D721Med (cell line): ENCODE data around the gene ENTPD2.

Source experiments
- DNase-seq: peaks from one replicate; pipeline ENCODE4 v3.0.0; 2011; ENCODE audit warnings: low spot score; ENCODE audit not compliant: insufficient read length
- FAIRE-seq: peaks from 2 replicates; lab custom pipeline; 2011; peaks lifted over from hg19 to GRCh38; lab: Jason Lieb, UNC
- TF ChIP-seq, protein P1 (sequence below): IDR thresholded peaks from 2 replicates; pipeline ENCODE4 v1.5.1; 2012; ENCODE audit warnings: mild to moderate bottlenecking, control low read depth; ENCODE audit not compliant: insufficient read depth; ENCODE audit errors: missing control alignments

ENTPD2 gene

GRCh38 chr9:137019891-137020683 is 33.8 kb downstream of the ENTPD2 start:
- DNase-seq (no peak), FAIRE-seq (no peak)
- TF ChIP-seq, protein P1, sequence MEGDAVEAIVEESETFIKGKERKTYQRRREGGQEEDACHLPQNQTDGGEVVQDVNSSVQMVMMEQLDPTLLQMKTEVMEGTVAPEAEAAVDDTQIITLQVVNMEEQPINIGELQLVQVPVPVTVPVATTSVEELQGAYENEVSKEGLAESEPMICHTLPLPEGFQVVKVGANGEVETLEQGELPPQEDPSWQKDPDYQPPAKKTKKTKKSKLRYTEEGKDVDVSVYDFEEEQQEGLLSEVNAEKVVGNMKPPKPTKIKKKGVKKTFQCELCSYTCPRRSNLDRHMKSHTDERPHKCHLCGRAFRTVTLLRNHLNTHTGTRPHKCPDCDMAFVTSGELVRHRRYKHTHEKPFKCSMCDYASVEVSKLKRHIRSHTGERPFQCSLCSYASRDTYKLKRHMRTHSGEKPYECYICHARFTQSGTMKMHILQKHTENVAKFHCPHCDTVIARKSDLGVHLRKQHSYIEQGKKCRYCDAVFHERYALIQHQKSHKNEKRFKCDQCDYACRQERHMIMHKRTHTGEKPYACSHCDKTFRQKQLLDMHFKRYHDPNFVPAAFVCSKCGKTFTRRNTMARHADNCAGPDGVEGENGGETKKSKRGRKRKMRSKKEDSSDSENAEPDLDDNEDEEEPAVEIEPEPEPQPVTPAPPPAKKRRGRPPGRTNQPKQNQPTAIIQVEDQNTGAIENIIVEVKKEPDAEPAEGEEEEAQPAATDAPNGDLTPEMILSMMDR: no peak

DNA sequence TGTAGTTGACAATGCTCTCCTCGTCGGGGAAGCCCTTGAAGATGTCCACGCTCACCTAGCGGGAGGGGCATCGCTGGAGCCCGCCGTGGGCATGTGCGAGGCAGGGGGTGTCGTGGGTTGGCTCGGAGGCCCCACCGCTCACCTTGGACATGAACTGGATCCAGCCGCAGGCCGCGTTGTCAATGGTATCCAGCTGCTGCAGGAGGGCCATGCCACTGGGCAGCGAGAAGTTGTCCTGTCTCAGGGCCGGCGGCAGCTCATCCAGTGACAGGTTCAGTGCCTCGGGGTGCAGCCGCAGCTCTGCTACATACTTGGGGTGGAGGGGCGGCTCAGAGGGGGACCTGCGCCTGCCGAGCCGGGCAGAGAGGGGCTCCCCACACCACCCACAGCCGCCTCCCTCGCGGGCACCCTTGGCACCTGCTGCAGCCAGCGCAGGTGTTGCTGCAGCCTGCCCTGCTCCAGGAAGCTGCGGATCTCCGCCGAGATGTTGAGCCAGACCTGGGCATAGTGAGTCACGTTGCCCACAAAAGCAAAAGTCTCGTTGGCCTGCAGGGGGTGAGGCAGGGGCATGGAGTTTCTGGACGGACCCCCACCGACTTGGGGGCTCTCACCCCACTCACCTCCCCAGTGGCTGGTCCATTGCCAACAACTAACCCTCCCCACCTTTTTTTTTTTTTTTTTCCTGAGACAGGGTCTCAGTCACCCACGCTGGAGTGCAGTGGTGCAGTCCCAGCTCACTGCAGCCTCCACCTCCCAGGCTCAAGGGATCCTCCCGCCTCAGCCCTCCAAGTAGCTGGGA is 34.9 kb downstream of the ENTPD2 start:
- DNase-seq: no peak
- TF ChIP-seq, protein P1: no peak
- FAIRE-seq: no peak

DNA sequence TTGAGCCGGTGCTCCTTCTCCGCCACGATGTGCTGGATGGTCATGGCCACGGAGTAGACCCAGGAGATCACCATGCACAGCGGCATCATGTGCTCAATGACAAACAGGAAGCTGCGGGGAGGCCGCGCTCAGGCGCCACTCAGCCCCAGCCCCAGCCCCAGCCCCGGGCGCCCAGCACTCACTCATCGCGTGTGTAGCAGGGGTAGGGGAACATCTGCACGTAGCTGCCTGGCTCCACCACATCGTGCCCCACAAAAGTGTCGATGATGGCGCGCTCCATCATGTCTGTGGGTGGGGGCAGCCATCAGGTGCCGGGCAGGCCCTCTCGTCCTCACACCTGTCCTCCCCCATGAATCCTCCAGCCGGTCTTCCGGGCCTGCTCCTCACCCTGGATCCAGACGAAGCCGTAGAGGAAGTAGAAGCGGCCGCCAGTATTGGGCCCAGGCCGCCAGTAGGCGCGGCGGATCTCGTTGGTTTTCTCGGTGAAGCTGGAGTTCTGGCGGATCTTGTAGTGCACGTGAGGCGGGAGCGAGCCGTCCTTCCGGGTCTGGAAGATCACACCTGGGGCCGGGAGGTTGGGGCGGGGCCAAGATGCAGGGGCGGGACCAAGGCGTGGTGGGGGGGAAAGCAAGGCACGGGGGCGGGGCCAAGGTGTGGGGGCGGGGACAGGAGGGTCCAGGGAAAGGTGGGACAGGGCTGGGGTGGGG is 35.9 kb downstream of the ENTPD2 start:
- DNase-seq: no peak
- FAIRE-seq: no peak
- TF ChIP-seq, protein P1: no peak

DNA sequence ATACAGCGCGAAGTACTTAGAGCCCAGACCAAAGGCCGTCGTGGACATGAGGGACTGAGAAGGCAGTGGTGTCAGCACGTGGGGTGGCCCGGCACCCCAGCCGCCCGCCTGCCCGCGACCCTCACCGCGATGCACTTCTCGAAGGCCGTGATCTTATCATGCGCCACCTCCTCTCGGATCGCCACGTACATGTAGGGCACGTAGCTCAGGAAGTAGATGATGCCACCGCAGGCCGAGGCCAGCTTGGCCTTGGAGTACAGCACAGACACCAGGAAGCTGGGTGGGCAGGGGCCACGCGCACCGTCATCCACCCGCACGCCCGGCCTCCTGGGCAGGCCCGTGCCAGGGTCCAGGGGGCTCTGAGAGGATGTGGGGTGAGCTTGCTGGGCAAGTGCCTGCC is 36.8 kb downstream of the ENTPD2 start:
- DNase-seq (no peak), FAIRE-seq (no peak)
- TF ChIP-seq, protein P1: no peak

DNA sequence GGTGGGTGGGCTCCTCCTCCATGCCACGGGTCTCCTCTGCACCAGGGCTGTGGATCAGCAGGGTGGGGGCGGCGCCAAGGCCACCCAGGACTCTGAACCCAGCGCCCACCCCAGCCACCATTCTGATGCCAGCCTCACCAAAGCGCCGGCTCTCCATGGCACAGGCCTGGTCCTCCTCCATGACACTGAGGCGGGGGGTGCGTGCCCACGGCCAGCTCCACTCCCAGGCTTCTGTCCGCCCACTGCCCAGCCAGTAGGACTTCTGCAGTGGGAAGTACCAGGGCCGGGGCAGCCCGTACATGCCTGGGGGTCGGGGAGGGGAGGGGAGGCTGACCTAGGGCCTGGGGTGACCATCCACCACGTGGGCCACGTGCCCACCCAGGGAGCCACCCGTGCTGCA is 37.4 kb downstream of the ENTPD2 start:
- TF ChIP-seq, protein P1: no peak
- DNase-seq (no peak), FAIRE-seq (no peak)

DNA sequence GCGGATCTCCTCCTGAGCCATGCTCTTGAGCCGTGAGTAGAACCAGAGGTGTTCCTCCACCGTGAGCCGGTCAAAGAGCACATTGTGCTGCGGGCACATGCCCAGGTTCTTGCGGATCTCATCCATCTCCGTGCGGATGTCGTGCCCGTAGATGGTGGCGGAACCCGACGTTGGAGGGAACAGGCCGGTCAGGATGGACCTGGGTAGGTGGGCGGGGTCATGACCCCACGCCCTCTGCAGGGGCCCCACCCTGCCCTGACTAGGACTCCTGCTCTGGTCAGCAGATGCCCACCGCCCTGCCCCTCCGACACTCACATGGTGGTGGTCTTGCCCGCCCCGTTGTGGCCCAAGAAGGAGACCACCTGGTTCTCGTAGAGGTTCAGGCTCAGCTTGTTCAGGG is 37.9 kb downstream of the ENTPD2 start:
- TF ChIP-seq, protein P1: no peak
- FAIRE-seq (no peak), DNase-seq (no peak)
